HL-60 (cell line): Measurements from ENCODE around the gene TMTC1.

Experiments
- POLR2AphosphoS5 ChIP-seq: IDR thresholded peaks from 2 replicates; pipeline ENCODE4 v1.6.1; 2012; ENCODE audit warnings: low read depth
- SPI1 ChIP-seq: IDR thresholded peaks from 2 replicates; pipeline ENCODE4 v1.6.1; 2012; ENCODE audit warnings: low read depth, mild to moderate bottlenecking, borderline replicate concordance
- TF ChIP-seq, protein P1 (sequence below): IDR thresholded peaks from one replicate; pipeline ENCODE4 v1.5.1; 2011; ENCODE audit warnings: low read length, control low read depth, inconsistent platforms; ENCODE audit not compliant: insufficient read depth
- TF ChIP-seq, protein P2 (sequence below): IDR thresholded peaks from 2 replicates; pipeline ENCODE4 v1.6.1; 2012; ENCODE audit warnings: low read depth; ENCODE audit not compliant: insufficient replicate concordance

- TF ChIP-seq, protein P1, sequence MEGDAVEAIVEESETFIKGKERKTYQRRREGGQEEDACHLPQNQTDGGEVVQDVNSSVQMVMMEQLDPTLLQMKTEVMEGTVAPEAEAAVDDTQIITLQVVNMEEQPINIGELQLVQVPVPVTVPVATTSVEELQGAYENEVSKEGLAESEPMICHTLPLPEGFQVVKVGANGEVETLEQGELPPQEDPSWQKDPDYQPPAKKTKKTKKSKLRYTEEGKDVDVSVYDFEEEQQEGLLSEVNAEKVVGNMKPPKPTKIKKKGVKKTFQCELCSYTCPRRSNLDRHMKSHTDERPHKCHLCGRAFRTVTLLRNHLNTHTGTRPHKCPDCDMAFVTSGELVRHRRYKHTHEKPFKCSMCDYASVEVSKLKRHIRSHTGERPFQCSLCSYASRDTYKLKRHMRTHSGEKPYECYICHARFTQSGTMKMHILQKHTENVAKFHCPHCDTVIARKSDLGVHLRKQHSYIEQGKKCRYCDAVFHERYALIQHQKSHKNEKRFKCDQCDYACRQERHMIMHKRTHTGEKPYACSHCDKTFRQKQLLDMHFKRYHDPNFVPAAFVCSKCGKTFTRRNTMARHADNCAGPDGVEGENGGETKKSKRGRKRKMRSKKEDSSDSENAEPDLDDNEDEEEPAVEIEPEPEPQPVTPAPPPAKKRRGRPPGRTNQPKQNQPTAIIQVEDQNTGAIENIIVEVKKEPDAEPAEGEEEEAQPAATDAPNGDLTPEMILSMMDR = no peak
- TF ChIP-seq, protein P2, sequence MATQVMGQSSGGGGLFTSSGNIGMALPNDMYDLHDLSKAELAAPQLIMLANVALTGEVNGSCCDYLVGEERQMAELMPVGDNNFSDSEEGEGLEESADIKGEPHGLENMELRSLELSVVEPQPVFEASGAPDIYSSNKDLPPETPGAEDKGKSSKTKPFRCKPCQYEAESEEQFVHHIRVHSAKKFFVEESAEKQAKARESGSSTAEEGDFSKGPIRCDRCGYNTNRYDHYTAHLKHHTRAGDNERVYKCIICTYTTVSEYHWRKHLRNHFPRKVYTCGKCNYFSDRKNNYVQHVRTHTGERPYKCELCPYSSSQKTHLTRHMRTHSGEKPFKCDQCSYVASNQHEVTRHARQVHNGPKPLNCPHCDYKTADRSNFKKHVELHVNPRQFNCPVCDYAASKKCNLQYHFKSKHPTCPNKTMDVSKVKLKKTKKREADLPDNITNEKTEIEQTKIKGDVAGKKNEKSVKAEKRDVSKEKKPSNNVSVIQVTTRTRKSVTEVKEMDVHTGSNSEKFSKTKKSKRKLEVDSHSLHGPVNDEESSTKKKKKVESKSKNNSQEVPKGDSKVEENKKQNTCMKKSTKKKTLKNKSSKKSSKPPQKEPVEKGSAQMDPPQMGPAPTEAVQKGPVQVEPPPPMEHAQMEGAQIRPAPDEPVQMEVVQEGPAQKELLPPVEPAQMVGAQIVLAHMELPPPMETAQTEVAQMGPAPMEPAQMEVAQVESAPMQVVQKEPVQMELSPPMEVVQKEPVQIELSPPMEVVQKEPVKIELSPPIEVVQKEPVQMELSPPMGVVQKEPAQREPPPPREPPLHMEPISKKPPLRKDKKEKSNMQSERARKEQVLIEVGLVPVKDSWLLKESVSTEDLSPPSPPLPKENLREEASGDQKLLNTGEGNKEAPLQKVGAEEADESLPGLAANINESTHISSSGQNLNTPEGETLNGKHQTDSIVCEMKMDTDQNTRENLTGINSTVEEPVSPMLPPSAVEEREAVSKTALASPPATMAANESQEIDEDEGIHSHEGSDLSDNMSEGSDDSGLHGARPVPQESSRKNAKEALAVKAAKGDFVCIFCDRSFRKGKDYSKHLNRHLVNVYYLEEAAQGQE = no peak
- TF ChIP-seq POLR2AphosphoS5 (no peak), SPI1 (no peak)
Observed at GRCh38 chr12:29612912-29613311, 170.8 kb downstream of the TMTC1 start.
